GM21723 (cell line): ENCODE results near the gene ADGRG3.
"Not testable (repeated sequence)": the region's sequence is repeated elsewhere in the genome, so short reads cannot be mapped to it uniquely, and the experiment has no call there.

ENCODE experiments used
- ATAC-seq: cut with Tn5 transposase; IDR thresholded peaks from one replicate; pipeline ENCODE4 v1.9.1; 2021; ENCODE audit warnings: mild to moderate bottlenecking, moderate library complexity; ENCODE audit not compliant: unreplicated experiment

Gene ADGRG3

GRCh38 chr16:57712569-57712968 lies 44.5 kb downstream of the ADGRG3 start:
- not testable (repeated sequence) for ATAC-seq

GRCh38 chr16:57713596-57713995 lies 45.5 kb downstream of the ADGRG3 start:
- ATAC-seq, result no peak

DNA sequence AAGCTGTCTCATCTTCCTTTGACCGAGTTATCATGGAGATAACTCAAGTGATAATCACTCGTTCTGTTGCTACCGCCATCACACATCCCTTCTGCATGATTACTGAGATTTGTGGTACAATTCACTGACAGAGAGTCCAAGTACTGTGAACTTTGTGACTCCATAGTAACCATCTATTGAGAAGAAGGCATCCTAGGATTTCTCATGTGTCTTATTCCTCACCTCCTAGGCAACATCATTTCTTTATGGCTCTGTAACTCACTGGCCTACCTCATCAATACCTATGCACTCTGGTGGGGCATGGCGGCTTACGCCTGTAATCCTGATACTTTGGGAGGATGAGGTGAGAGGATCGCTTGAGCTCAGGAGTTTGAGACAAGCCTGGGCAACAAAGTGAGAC lies 45.9 kb downstream of the ADGRG3 start:
- ATAC-seq, result no peak

DNA sequence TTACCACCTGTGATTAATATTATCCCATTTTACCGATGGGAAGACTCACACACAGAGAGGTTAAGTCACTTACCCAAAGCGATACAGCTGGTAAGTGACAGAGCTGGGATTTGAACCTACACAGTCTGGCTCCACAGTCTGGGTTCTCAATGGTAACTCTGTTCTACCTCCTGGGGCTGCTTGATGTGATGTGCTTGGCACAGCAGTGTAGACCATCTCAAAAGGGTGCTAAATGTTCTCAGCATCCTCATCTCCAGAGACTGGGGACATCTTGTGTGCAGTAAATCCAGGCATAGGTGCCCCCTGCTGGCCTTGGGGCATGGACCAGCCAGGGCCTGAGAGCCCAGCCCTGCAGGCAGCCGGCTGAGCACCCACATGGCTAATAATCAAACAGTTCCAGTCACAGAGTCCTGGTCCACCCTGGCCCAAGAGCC lies 52.1 kb downstream of the ADGRG3 start:
- no peak for ATAC-seq

- ATAC-seq, result no peak
Observed at GRCh38 chr16:57721356-57722209, 53.5 kb downstream of the ADGRG3 start.

DNA sequence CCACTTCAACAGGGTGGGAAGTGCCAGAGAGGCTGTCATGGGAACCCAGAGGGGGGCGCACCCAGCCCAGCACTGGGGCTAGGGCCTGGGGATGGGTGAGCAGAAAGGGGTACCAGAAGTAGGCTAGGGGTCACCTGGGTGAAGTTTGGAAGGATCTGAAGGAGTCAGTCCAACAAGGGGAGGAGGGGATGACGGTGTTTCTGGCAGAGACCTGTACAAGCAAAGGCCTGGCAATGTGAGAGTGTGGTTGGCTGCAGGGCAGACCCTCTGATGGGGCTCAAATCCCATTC lies 54.0 kb downstream of the ADGRG3 start:
- ATAC-seq, result no peak

GRCh38 chr16:57722651-57723050 lies 54.5 kb downstream of the ADGRG3 start:
- ATAC-seq, result no peak

GRCh38 chr16:57723170-57723569 lies 55.1 kb downstream of the ADGRG3 start:
- ATAC-seq, result no peak

GRCh38 chr16:57724531-57724930 lies 56.4 kb downstream of the ADGRG3 start:
- ATAC-seq, result no peak

DNA sequence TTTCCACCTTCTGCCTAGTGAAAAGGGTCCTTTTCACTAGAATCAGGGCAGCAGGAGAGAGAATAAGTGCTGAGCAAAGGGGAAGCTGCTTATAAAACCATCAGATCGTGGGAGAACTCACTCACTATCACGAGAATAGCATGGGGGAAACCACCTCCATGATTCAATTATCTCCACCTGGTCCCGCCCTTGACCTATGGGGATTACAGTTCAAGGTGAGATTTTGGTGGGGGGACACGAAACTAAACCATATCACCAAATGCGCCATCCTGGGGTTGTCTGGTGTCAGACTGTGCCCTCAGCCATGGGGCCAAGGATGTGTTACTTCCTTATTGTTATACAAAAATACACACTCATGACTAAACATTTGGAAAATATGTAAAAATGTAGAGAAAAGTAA lies 57.0 kb downstream of the ADGRG3 start:
- ATAC-seq, result no peak

- no peak for ATAC-seq
Observed at GRCh38 chr16:57725554-57725953, 57.4 kb downstream of the ADGRG3 start.

- ATAC-seq, result no peak
Observed at GRCh38 chr16:57725976-57726375, 57.9 kb downstream of the ADGRG3 start.

GRCh38 chr16:57726433-57726947 lies 58.4 kb downstream of the ADGRG3 start:
- ATAC-seq, result no peak

GRCh38 chr16:57727610-57728009 lies 59.5 kb downstream of the ADGRG3 start:
- no peak for ATAC-seq

GRCh38 chr16:57728336-57729181 lies 60.5 kb downstream of the ADGRG3 start:
- ATAC-seq, result no peak

- no peak for ATAC-seq
Observed at GRCh38 chr16:57729182-57729484, 61.0 kb downstream of the ADGRG3 start.

DNA sequence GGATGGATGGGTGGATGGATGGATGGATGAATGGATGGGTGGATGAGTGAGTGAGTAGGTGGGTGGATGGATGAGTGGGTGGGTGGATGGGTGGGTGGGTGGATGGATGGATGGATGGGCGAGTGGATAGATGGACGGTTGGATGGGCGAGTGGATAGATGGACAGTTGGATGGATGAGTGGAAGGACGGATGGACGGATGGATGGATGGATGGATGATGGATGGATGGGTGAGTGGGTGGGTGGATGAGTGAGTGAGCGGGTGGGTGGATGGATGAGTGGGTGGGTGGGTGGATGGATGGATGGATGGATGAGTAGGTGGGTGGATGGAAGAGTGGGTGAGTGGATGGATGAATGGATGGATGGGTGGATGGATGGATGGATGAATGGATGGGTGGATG lies 61.7 kb downstream of the ADGRG3 start:
- not testable (repeated sequence) for ATAC-seq

GRCh38 chr16:57730771-57731730 lies 62.9 kb downstream of the ADGRG3 start:
- no peak for ATAC-seq

DNA sequence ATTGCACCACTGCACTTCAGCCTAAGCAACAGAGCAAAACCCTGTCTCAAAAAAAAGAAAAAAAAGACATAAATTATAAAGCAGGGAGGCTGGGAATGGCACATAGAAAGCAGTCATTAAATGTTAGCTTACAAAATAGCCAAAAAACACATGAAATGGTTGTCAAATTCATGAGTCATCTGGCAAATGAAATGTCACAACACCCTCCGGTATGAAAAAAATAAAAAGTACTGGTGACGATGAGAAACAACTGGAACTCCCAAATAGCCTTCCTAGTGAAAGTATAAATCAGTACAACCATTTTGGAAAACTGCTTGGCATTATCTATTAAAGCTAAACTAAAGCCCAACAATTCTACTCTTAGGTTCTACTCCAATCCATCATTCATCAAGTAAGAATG lies 63.9 kb downstream of the ADGRG3 start:
- ATAC-seq, result no peak

- ATAC-seq, result no peak
Observed at GRCh38 chr16:57732714-57733113, 64.6 kb downstream of the ADGRG3 start.
